Neural progenitor cell (in vitro differentiated cells): ENCODE measurements around the gene ZNF787. TPM values are rescaled to one million over a fixed set of nuclear protein-coding genes. Genes with fewer than 3 reads are reported as not detected.

Experiments used
- DNase-seq: peaks from one replicate; pipeline ENCODE4 v3.0.0-alpha.2; 2016; ENCODE audit warnings: low spot score
- H2AFZ ChIP-seq: fragments of 200-600 bp; sonication (generic); replicated peaks from 2 replicates; pipeline ENCODE4 v1.6.1; 2016; ENCODE audit warnings: antibody characterized with exemption
- H3F3A ChIP-seq: fragments of 200-600 bp; sonication (generic); 2 replicates; pipeline ENCODE4 v1.6.1; 2016; ENCODE audit warnings: antibody characterized with exemption, low read depth
- H3K27ac ChIP-seq: fragments of 200-600 bp; sonication (generic); 2 replicates; pipeline ENCODE4 v1.5.1; 2016; ENCODE audit warnings: mild to moderate bottlenecking
- H3K27me3 ChIP-seq: fragments of 200-600 bp; sonication (generic); 2 replicates; pipeline ENCODE4 v1.6.1; 2016; ENCODE audit warnings: mild to moderate bottlenecking, moderate library complexity
- H3K36me3 ChIP-seq: fragments of 200-600 bp; sonication (generic); 2 replicates; pipeline ENCODE4 v1.5.1; 2016
- H3K4me1 ChIP-seq: fragments of 200-600 bp; sonication (generic); 2 replicates; pipeline ENCODE4 v1.6.1; 2016; ENCODE audit warnings: mixed run types
- H3K4me2 ChIP-seq: fragments of 200-600 bp; sonication (generic); 2 replicates; pipeline ENCODE4 v1.6.1; 2016
- H3K4me3 ChIP-seq: fragments of 200-600 bp; sonication (generic); 2 replicates; pipeline ENCODE4 v1.5.1; 2016
- H3K79me2 ChIP-seq: fragments of 200-600 bp; sonication (generic); 2 replicates; pipeline ENCODE4 v1.6.1; 2016; ENCODE audit warnings: low read depth
- H3K9ac ChIP-seq: fragments of 200-600 bp; sonication (generic); 2 replicates; pipeline ENCODE4 v1.6.1; 2016
- H3K9me3 ChIP-seq: fragments of 200-600 bp; sonication (generic); 2 replicates; pipeline ENCODE4 v1.5.1; 2016; ENCODE audit warnings: low read depth
- H4K20me1 ChIP-seq: fragments of 200-600 bp; sonication (generic); 2 replicates; pipeline ENCODE4 v1.6.1; 2016; ENCODE audit warnings: low read depth
- H3K27ac Mint-ChIP-seq: 3 replicates; pipeline ENCODE4 v1.8.0; 2021; ENCODE audit warnings: mixed read lengths
- H3K27me3 Mint-ChIP-seq: 2 replicates; pipeline ENCODE4 v1.8.0; 2022; ENCODE audit warnings: low read depth, mild to moderate bottlenecking, inconsistent platforms, moderate library complexity, mixed read lengths; ENCODE audit not compliant: insufficient read depth
- H3K36me3 Mint-ChIP-seq: 3 replicates; pipeline ENCODE4 v1.8.0; 2021; ENCODE audit warnings: mixed read lengths
- H3K4me1 Mint-ChIP-seq: 3 replicates; pipeline ENCODE4 v1.8.0; 2021; ENCODE audit warnings: mixed read lengths
- H3K4me3 Mint-ChIP-seq: 3 replicates; pipeline ENCODE4 v1.8.0; 2021; ENCODE audit warnings: mild to moderate bottlenecking, moderate library complexity, mixed read lengths
- H3K9me3 Mint-ChIP-seq: 3 replicates; pipeline ENCODE4 v1.8.0; 2020; ENCODE audit warnings: mixed read lengths
- CTCF ChIP-seq: fragments of 200-600 bp; sonication (generic); IDR thresholded peaks from 2 replicates; pipeline ENCODE4 v1.5.1; 2017; ENCODE audit warnings: antibody characterized with exemption, mild to moderate bottlenecking
- EZH2 ChIP-seq: fragments of 200-600 bp; sonication (generic); IDR thresholded peaks from 2 replicates; pipeline ENCODE4 v1.6.1; 2017; ENCODE audit warnings: antibody characterized with exemption, mild to moderate bottlenecking, moderate library complexity
- EZH2phosphoT487 ChIP-seq: fragments of 200-600 bp; sonication (generic); IDR thresholded peaks from 2 replicates; pipeline ENCODE4 v1.6.1; 2017; ENCODE audit warnings: antibody characterized with exemption
- total RNA-seq: library from RNA; depleted of rRNA; stranded (reverse); fragments of >200 nt; gene quantifications from 2 replicates; pipeline ENCODE4 v1.2.3, GENCODE V29; 2015; ENCODE audit warnings: low replicate concordance

Gene ZNF787
- total RNA-seq, 1 donor from 2014 or later = 2.2 TPM

DNA sequence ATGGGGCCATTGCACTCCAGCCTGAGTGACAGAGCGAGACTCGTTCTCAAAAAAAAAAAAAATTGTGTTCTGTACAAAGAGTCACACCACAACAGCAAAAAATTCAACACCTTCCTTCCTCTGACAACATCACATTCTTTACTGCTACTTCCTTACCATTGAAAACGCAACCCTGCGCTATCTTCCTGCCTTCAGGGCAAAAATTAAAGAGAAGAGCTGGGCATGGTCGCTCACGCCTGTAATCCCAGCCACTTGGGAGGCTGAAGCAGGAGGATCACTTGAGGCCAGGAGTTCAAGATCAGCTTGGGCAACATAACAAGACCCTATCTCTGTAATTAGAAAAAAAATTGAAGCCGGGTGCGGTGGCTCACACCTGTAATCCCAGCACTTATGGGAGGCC lies 10.6 kb upstream of the ZNF787 start:
- no peak for TF ChIP-seq CTCF
- no peak for TF ChIP-seq EZH2
- no peak for TF ChIP-seq EZH2phosphoT487
- Mint-ChIP-seq H3K4me3 (no peak overlapping the region), H3K9me3 (no peaks in the 10 kb centered on the region), H3K27me3 (peaks cover 3% of the 10 kb centered on the region), H3K27ac (no peak overlapping the region), H3K36me3 (no peaks in the 10 kb centered on the region), H3K4me1 (peaks cover 20% of the 10 kb centered on the region)
- H3K4me3 ChIP-seq = no peak overlapping the region
- H3K4me2 ChIP-seq = no peak overlapping the region
- no peaks in the 10 kb centered on the region for H3K36me3 ChIP-seq
- H3K9ac ChIP-seq = no peak overlapping the region
- H2AFZ ChIP-seq = no peak overlapping the region
- no peaks in the 10 kb centered on the region for H4K20me1 ChIP-seq
- H3F3A ChIP-seq = peaks cover 38% of the 10 kb centered on the region
- no peaks in the 10 kb centered on the region for H3K27me3 ChIP-seq
- H3K27ac ChIP-seq = peak overlapping the region; percentile 98
- H3K9me3 ChIP-seq = no peaks in the 10 kb centered on the region
- no peaks in the 10 kb centered on the region for H3K79me2 ChIP-seq
- DNase-seq = no peak
- peaks cover 19% of the 10 kb centered on the region for H3K4me1 ChIP-seq

GRCh38 chr19:56130006-56130405 lies 8.9 kb upstream of the ZNF787 start:
- H3F3A ChIP-seq = peaks cover 28% of the 10 kb centered on the region
- no peak for TF ChIP-seq EZH2
- no peak for TF ChIP-seq EZH2phosphoT487
- no peak for TF ChIP-seq CTCF
- Mint-ChIP-seq H3K4me3 (no peak overlapping the region), H3K27me3 (peaks cover 3% of the 10 kb centered on the region), H3K4me1 (peaks cover 21% of the 10 kb centered on the region), H3K36me3 (no peaks in the 10 kb centered on the region), H3K9me3 (no peaks in the 10 kb centered on the region), H3K27ac (no peak overlapping the region)
- H2AFZ ChIP-seq = no peak overlapping the region
- no peaks in the 10 kb centered on the region for H4K20me1 ChIP-seq
- H3K27ac ChIP-seq = no peak overlapping the region
- no peak overlapping the region for H3K9ac ChIP-seq
- no peaks in the 10 kb centered on the region for H3K36me3 ChIP-seq
- no peak overlapping the region for H3K4me3 ChIP-seq
- no peaks in the 10 kb centered on the region for H3K9me3 ChIP-seq
- no peak for DNase-seq
- no peak overlapping the region for H3K4me2 ChIP-seq
- no peaks in the 10 kb centered on the region for H3K27me3 ChIP-seq
- peaks cover 21% of the 10 kb centered on the region for H3K4me1 ChIP-seq
- H3K79me2 ChIP-seq = no peaks in the 10 kb centered on the region

DNA sequence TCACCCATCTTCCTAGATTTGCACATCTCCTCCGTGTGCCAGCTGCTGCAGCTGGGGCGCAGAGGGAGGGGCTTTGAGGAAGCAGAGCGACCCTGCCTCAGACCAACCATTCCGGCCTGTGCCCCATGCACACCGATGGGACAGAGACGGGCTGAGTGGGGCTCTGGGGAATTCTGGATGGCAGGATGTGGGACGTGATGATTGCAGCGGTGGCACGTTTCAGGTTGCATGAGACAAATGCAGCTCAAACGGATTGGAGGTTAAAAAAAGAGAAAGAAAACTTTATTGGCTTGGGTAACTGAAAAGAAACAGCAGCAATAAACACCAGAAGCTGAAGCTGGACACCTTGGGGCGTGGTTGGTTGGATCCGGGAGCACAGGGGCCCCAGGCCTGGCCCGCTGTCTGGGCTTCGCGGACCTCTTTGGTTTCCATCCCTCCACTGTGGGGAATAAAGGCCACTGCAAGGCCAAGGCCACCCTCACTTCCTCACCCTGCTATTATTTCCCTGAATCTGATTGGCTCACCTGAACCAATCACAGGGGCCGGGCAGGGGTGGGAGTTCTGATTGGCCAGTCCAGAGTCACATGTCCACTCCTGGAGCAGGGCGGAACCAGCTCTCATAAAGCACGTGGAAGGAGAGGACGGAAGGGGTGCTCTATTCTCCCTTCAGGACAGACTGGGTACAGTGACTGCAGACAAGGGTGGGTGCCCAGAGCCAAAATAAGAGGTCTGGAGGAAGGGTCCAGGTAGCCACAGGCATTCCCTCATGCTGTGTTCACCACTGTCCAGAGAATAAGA lies 6.1 kb upstream of the ZNF787 start:
- H3K4me1 Mint-ChIP-seq = peaks cover 9% of the 10 kb centered on the region
- H3K79me2 ChIP-seq = no peaks in the 10 kb centered on the region
- H2AFZ ChIP-seq = no peak overlapping the region
- no peak overlapping the region for H3K4me3 ChIP-seq
- TF ChIP-seq EZH2 = no peak
- TF ChIP-seq CTCF = no peak
- no peak for TF ChIP-seq EZH2phosphoT487
- H3F3A ChIP-seq = peaks cover 15% of the 10 kb centered on the region
- no peak overlapping the region for H3K4me2 ChIP-seq
- no peak for DNase-seq
- H3K27me3 Mint-ChIP-seq = no peaks in the 10 kb centered on the region
- H3K9me3 ChIP-seq = no peaks in the 10 kb centered on the region
- no peaks in the 10 kb centered on the region for H4K20me1 ChIP-seq
- no peak overlapping the region for H3K27ac ChIP-seq
- peak overlapping the region; percentile 33 for H3K27ac Mint-ChIP-seq
- no peaks in the 10 kb centered on the region for H3K36me3 ChIP-seq
- H3K36me3 Mint-ChIP-seq = no peaks in the 10 kb centered on the region
- no peak overlapping the region for H3K9ac ChIP-seq
- H3K9me3 Mint-ChIP-seq = no peaks in the 10 kb centered on the region
- H3K4me1 ChIP-seq = peaks cover 13% of the 10 kb centered on the region
- no peaks in the 10 kb centered on the region for H3K27me3 ChIP-seq
- no peak overlapping the region for H3K4me3 Mint-ChIP-seq
